ENCODE results near the gene GALNT17. TPM values are rescaled to one million over a fixed set of nuclear protein-coding genes. Genes with fewer than 3 reads are reported as not detected.

The GALNT17 gene
- total RNA-seq, 1 donor from 2014 or later: not detected

GRCh38 chr7:71272509-71273490, 140.9 kb downstream of the GALNT17 start:
- no peak for DNase-seq (ENCODE audit: extremely low read depth, low read depth, low spot score)

GRCh38 chr7:71278257-71278656, 146.3 kb downstream of the GALNT17 start:
- DNase-seq (ENCODE audit: extremely low read depth, low read depth, low spot score): no peak

GRCh38 chr7:71281261-71281660, 149.3 kb downstream of the GALNT17 start:
- DNase-seq (ENCODE audit: extremely low read depth, low read depth, low spot score): no peak

GRCh38 chr7:71283802-71284201, 151.9 kb downstream of the GALNT17 start:
- DNase-seq (ENCODE audit: extremely low read depth, low read depth, low spot score): no peak

- DNase-seq (ENCODE audit: extremely low read depth, low read depth, low spot score): no peak
These were observed 153.7 kb downstream of the GALNT17 start for GRCh38 chr7:71285571-71286145.

DNA sequence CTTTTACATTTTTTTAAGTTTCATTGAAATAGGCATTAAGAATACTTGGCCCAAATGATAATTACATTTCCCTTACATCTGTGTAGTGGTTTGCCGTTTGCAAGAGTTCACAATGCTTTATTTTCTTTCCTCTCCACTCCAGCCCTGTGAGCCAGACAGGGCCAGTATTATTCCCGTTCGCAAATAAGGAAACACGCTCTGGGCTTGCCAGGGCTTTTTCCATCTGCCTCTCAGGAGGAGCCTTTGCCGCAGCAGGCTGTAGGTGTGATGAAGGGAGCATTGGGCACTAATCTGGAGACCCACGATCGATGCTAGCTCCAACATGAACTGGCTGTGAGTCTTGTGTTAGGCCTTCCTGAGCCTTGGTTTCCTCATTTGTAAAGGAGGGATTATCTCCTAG, 154.4 kb downstream of the GALNT17 start:
- DNase-seq (ENCODE audit: extremely low read depth, low read depth, low spot score): no peak

DNA sequence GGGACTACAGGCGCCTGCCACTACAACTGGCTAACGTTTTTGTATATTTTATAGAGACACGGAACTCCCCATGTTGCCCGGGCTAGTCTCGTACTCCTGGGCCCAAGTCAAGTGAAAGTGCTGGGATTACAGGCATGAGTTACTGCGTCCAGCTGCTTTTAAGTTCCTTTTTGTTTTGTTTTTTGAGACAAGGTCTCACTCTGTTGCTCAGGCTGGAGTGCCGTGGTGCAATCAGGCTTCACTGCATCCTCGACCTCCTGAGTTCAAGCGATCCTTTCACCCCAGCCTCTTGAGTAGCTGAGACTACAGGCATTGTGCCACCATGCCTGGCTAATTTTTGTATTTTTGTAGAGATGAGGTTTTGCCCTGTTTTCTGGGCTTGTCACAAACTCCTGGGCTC, 155.0 kb downstream of the GALNT17 start:
- DNase-seq (ENCODE audit: extremely low read depth, low read depth, low spot score): no peak

DNA sequence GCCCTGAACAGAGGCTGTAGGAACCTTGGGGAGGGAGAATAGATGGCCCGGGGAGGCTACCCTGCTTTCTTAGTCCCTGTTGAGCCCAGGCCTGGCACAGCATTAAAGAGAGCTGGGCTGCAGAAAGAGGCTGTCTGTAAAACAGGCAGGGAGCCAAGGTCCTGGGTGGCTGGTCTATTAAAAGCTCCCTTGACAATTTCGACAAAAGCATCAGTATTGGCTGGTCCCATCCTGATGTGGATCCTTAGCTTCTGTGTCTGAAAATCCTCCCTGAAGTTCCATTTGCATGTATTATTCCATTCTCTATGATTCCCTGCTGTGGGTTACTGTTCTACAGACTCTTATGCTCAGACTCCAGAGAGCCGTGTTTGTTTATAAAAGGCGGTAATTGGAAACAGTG, 158.5 kb downstream of the GALNT17 start:
- no peak for DNase-seq (ENCODE audit: extremely low read depth, low read depth, low spot score)

- no peak for DNase-seq (ENCODE audit: extremely low read depth, low read depth, low spot score)
These were observed 166.4 kb downstream of the GALNT17 start for GRCh38 chr7:71298378-71298777.

GRCh38 chr7:71300086-71300485, 168.1 kb downstream of the GALNT17 start:
- DNase-seq (ENCODE audit: extremely low read depth, low read depth, low spot score): no peak

DNA sequence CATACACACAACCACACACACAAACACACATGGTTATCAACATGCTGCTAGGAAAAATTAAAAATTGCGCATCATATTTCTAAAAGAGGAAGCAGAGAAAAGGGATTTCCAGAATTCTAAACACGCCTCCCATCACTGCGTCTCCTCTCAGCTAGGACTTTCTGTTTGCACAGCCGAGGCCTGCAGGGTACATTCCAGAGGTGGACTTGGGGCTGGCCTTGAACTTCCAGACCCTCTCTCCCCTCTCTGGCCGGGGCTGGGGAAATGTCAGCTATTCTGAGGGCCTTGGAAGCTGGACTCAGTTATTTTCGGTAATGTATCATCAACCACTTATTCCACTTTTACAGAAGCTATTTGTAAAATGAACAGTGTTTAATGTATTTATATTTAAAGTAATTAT, 168.7 kb downstream of the GALNT17 start:
- DNase-seq (ENCODE audit: extremely low read depth, low read depth, low spot score): no peak

DNA sequence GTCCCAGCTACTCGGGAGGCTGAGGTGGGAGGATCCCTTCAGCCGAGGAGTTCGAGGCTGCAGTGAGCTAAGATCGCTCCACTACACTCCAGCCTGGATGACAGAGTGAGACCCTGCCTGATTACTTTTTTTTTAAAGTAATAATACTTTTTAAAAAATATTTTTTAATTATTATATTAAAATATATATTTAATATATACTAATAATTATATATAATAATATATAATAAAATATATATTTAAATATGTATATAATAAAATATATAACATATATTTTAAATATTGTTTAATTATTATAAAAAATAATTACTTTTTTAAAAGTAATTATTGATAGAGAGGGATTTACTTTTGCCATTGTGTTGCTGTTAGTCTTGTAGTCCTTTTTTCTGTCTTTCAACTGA, 169.2 kb downstream of the GALNT17 start:
- DNase-seq (ENCODE audit: extremely low read depth, low read depth, low spot score): no peak

DNA sequence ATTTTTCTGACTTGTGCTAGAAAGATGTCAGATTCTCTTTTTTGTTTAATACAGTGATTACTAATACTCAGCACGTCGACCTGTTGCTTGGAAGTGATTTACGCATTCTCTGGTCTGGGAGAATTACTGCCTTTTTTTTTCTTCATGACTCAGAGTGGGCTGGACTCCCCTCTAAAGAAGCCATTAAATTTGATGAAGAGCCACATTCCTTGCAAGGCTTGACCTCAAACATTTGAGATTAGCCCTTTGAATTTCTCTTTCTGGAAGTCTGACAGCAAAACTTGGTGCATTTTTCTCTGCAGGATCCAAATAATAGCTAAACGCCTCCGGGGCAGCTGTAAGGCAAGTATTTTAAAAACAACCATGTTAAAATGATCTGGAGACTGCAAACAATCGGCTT, 171.6 kb downstream of the GALNT17 start:
- DNase-seq (ENCODE audit: extremely low read depth, low read depth, low spot score): no peak

- DNase-seq (ENCODE audit: extremely low read depth, low read depth, low spot score): no peak
These were observed 176.2 kb downstream of the GALNT17 start for GRCh38 chr7:71308096-71308495.

GRCh38 chr7:71311576-71311975, 179.6 kb downstream of the GALNT17 start:
- DNase-seq (ENCODE audit: extremely low read depth, low read depth, low spot score): no peak

- no peak for DNase-seq (ENCODE audit: extremely low read depth, low read depth, low spot score)
These were observed 181.0 kb downstream of the GALNT17 start for GRCh38 chr7:71312755-71313490.

- no peak for DNase-seq (ENCODE audit: extremely low read depth, low read depth, low spot score)
These were observed 181.6 kb downstream of the GALNT17 start for GRCh38 chr7:71313553-71313952.

DNA sequence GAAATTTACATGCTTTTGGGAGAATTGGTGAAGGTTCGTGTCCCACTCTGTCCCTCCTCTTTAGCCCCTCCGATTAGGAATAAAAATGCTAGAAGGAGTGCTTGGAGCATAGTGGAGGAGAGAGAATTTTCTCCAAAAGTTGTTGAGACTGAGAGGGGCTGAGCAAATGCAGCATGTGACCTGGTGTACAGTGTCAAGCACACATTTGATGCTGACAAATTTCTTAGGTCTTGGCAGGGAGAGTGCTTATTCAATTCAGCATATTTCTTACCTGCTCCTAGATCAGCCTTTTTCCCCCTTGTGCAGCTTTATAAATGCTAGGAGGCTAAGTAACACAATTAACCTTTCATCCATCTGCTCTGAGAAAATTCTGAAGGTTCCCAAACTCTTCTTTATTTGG, 189.0 kb downstream of the GALNT17 start:
- DNase-seq (ENCODE audit: extremely low read depth, low read depth, low spot score): no peak

GRCh38 chr7:71322201-71322600, 190.3 kb downstream of the GALNT17 start:
- no peak for DNase-seq (ENCODE audit: extremely low read depth, low read depth, low spot score)

DNA sequence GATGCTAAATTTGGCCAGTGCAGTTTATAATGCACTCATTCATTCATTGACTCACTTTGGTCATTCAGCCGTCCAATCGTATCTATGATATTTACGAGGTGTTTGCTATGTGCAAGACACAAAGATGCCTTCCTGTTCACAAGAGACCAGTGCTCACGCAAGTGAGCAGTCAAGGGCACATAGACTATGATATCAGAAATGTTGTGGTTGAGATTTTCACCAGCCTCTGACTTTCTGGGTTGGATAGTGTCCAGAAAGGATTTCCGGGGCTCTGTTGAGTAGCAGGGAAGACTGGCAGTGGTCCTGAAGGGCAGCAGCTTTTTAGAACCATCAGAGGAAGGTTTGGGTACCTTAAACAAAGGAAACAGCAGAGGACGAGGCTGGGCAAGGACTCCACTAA, 191.8 kb downstream of the GALNT17 start:
- DNase-seq (ENCODE audit: extremely low read depth, low read depth, low spot score): no peak

- no peak for DNase-seq (ENCODE audit: extremely low read depth, low read depth, low spot score)
These were observed 193.2 kb downstream of the GALNT17 start for GRCh38 chr7:71325151-71325550.

All from glomerular endothelial cell (primary cell).